NOMO-1 (cell line): ENCODE data around the gene FAF1.
"Not testable (repeated sequence)": the region's sequence is repeated elsewhere in the genome, so short reads cannot be mapped to it uniquely, and the experiment has no call there.

ENCODE experiments used
- DNase-seq, 2 experiments: peaks; one replicate each; lab custom pipeline; 2025; ENCODE audit not compliant: unreplicated experiment in 2 of 2; lab: John Stamatoyannopoulos, UW

The FAF1 gene

GRCh38 chr1:50808296-50808695 lies 151.8 kb downstream of the FAF1 start:
- DNase-seq, result no peak

GRCh38 chr1:50796272-50796671 lies 163.8 kb downstream of the FAF1 start:
- DNase-seq, result no peak

- DNase-seq, result no peak
Observed at GRCh38 chr1:50793521-50793920, 166.5 kb downstream of the FAF1 start.

- no peak for DNase-seq
Observed at GRCh38 chr1:50787266-50787665, 172.8 kb downstream of the FAF1 start.

GRCh38 chr1:50783286-50783685 lies 176.8 kb downstream of the FAF1 start:
- no peak for DNase-seq

- no peak for DNase-seq
Observed at GRCh38 chr1:50780797-50781196, 179.3 kb downstream of the FAF1 start.

GRCh38 chr1:50779801-50780200 lies 180.3 kb downstream of the FAF1 start:
- DNase-seq, result peak; percentile 5 to 14

GRCh38 chr1:50775740-50776139 lies 184.3 kb downstream of the FAF1 start:
- no peak for DNase-seq

GRCh38 chr1:50774759-50775351 lies 185.2 kb downstream of the FAF1 start:
- DNase-seq, result peak; percentile 7 to 54

GRCh38 chr1:50766688-50767087 lies 193.4 kb downstream of the FAF1 start:
- no peak for DNase-seq

DNA sequence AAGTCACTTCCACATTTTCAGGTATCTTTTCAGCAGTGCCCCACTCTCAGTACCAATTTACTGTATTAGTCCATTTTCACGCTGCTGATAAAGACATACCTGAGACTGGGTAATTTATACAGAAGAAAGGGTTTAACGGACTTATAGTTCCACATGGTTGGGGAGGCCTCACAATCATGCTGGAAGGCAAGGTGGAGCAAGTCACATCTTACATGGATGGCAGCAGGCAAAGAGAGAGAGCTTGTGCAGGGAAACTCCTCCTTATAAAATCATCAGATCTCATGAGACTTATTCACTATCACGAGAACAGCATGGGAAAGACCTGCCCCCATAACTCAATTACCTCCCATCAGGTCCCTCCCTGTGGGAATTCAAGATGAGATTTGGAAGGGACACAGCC lies 203.5 kb downstream of the FAF1 start:
- DNase-seq, result not testable (repeated sequence)

GRCh38 chr1:50754764-50755163 lies 205.3 kb downstream of the FAF1 start:
- DNase-seq, result not testable (repeated sequence)

DNA sequence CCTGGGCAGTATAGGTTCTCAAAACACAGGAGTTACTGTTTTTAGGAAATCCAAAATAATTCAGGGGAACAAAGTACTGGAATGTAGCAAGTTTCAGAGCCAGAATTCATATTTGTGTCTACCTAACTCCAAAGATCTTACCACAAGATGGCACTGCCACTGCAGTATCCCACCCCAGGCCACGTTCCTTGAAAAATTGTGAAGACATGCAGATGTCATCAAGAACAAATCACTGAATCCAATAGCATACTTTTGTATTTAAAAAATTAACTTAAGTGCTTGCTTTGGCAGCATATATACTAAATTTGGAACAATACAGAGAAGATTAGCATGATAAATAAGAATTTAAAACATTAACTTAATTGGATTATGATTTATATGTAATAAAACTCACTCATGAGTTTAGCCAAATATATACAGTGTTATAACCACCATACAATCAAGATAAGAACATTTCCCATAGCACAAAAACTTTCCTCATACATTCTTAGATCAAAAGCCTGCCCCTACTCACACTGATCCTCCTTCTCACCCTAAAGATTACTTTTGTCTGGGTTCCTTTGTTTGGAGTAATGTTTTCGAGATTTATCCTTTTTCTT lies 209.9 kb downstream of the FAF1 start:
- DNase-seq, result no peak

DNA sequence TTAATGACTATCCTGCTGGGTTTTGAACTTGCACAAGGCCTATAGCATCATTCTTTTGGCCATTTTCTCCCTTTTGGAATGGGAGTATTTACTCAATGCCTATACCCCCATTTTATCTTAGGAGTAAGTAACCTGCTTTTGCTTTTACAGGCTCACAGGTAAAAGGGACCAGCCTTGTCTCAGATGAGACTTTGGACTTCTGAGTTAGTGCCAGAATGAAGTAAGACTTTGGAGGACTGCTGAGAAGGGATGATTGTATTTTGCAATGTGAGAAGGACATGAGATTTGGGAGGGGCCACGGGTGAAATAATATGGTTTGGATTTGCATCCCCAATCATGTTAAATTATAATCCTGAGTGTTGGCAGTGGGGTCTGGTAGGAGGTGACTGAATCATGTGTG lies 212.7 kb downstream of the FAF1 start:
- no peak for DNase-seq

- DNase-seq, result no peak
Observed at GRCh38 chr1:50742523-50742922, 217.5 kb downstream of the FAF1 start.

DNA sequence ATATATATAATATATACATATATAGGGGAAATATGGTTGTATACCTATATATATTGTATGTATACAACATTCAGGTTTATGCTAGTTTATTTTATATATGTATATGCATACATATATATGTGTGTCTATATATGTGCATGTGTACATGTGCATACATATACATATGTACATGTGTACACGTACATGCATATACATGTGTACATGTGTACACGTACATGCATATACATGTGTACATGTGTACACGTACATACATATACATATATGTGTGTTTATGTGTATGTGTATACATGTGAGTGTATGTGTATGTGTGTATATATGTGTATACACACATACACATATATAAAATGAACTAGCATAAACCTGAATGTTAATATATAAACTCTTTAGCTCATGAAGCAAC lies 220.9 kb downstream of the FAF1 start:
- DNase-seq, result no peak

GRCh38 chr1:50735443-50735842 lies 224.6 kb downstream of the FAF1 start:
- no peak for DNase-seq

DNA sequence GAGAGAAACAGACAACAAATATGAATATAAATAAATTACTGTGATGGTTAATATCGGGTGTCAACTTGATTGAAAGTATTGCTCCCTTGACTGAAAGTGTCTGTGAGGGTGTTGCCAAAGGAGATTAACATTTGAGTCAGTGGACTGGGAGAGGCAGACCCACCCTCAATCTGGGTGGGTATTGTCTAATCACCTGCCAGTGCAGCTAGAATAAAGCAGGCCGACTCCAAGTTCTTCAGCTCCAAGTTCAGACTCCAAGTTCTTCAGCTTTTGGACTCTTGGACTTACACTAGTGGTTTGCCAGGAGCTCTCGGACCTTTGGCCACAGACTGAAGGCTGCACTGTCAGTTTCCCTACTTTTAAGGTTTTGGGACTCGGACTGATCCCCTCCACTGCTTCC lies 232.5 kb downstream of the FAF1 start:
- not testable (repeated sequence) for DNase-seq

- peak; percentile 78 to 91 for DNase-seq
Observed at GRCh38 chr1:50724626-50725286, 235.3 kb downstream of the FAF1 start.

DNA sequence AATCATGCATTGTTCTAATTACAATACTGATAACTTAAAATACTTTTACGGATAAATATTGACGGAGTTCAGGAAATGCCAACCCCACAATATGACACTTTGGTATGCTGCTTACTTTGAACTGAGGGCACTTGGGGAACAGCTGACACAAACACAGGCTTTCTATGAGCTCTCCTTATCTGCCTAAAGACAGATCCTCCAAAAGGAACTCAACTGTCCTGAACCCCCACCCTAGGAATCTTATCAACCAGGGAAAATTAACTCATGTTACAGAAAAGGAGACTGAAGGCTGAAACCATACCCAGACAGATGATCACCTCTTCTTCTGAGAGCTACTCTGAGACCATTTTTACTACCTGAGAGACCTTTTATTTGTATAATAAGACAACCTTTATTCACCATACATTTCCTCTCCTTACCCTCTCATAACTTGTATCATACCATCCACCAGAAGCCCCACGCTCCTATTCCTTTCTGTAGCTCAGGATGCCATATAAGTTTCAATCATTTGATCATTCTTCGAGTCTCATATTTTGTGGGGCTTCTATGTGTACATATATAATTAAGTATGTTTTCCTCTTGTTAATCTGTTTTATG lies 239.5 kb downstream of the FAF1 start:
- no peak for DNase-seq

GRCh38 chr1:50719126-50719525 lies 240.9 kb downstream of the FAF1 start:
- DNase-seq, result no peak

GRCh38 chr1:50717327-50717726 lies 242.7 kb downstream of the FAF1 start:
- DNase-seq, result no peak
